Testis (tissue), 3 donors: Measurements from ENCODE around the gene HEY2. TPM values are rescaled to one million over a fixed set of nuclear protein-coding genes. Genes with fewer than 3 reads are reported as not detected.

Experiments
- DNase-seq: peaks from one replicate; pipeline ENCODE4 v3.0.0-alpha.2; 2019
- H3K27ac ChIP-seq, 2 donors: fragments of 200-600 bp; sonication (generic); one replicate each; pipeline ENCODE4 v1.5.1; 2019
- H3K27me3 ChIP-seq: fragments of 200-600 bp; sonication (generic); one replicate; pipeline ENCODE4 v1.5.1; 2019
- H3K36me3 ChIP-seq: fragments of 200-600 bp; sonication (generic); one replicate; pipeline ENCODE4 v1.5.1; 2017; ENCODE audit warnings: low read depth; ENCODE audit errors: missing control alignments
- H3K4me1 ChIP-seq: fragments of 200-600 bp; sonication (generic); one replicate; pipeline ENCODE4 v1.5.1; 2019
- H3K4me3 ChIP-seq, 2 donors: fragments of 200-600 bp; sonication (generic); one replicate each; pipeline ENCODE4 v1.5.1; 2017 to 2019
- H3K9me3 ChIP-seq: fragments of 200-600 bp; sonication (generic); one replicate; pipeline ENCODE4 v1.5.1; 2017
- CTCF ChIP-seq, 3 experiments: fragments of 450-650 bp in 2 of 3; fragments of 200-600 bp in 1 of 3; sonication (generic) in 1 of 3; IDR thresholded peaks; one replicate each; pipeline ENCODE4 v1.5.1; 2016 to 2019; ENCODE audit warnings: antibody characterized with exemption in 3 of 3, mild to moderate bottlenecking in 2 of 3, moderate library complexity in 1 of 3
- POLR2A ChIP-seq: fragments of 450-650 bp; IDR thresholded peaks from one replicate; pipeline ENCODE4 v1.6.1; 2017; ENCODE audit warnings: antibody characterized with exemption, mild to moderate bottlenecking, moderate library complexity
- WGBS, 2 donors: methylation state at CpG; one replicate each; pipeline ENCODE4 v1.1.5; 2018; 5-methylcytosine and 5-hydroxymethylcytosine counted together
- intact Hi-C: fragments of 100-400 bp; cut with DNase I; formaldehyde crosslinking; loops from one replicate; pipeline ENCODE4 v1.15.1; 2023; ENCODE audit warnings: low total_unique reads
- polyA plus RNA-seq: library from polyadenylated mRNA; stranded (reverse); fragments of 350-450 nt; fragmentation: Illumina TruSeq; extraction: RNeasy Lipid Tissue Mini Kit (QIAGEN cat#74804); gene quantifications from one replicate; pipeline ENCODE4 v1.2.3, GENCODE V29; 2014; ENCODE audit warnings: low read depth, low replicate concordance; ENCODE audit not compliant: insufficient read depth
- total RNA-seq, 2 donors: library from RNA; depleted of rRNA; stranded (reverse); fragments of >200 nt; gene quantifications; one replicate each; pipeline ENCODE4 v1.2.3, GENCODE V29; 2016

The HEY2 gene
- total and polyA plus RNA-seq, 3 donors from 2014 or later, result 7.3 to 12.3 (median 8.7) TPM

DNA sequence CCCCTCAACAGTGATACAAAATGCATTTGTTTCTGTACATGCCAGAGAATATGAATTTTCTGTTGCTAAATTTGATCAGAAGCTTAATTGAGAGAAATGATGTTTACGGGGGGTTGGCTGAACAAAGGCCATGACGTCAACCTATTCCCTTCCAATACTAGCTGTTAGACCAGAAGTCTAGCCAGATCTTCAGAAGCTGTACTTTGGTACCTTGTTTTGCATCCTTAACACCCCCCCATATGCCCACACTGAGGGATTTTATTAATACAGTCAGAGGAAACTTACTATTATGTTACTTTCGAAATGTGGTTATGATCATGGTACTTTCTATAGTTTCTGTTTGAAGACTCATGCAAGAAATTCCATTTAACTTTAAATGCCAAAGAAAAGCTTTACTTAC is 44.4 kb downstream of the HEY2 start:
- Histone ChIP-seq H3K4me1 (peaks cover 13% of the 10 kb centered on the region), H3K27ac (peak overlapping the region in 1 of 2 donors; percentile 41), H3K4me3 (no peak overlapping the region), H3K9me3 (no peaks in the 10 kb centered on the region), H3K27me3 (no peaks in the 10 kb centered on the region), H3K36me3 (no peaks in the 10 kb centered on the region)
- TF ChIP-seq POLR2A (no peak), CTCF (IDR thresholded peaks at IDR 0.05) (no peak)
- DNase-seq, result no peak
- intact Hi-C loops, result loop anchor here (5.0 kb wide), 1 partner anchor 163 kb away; the partner anchor contains the start of gene HINT3
- WGBS, 2 donors, result 65 to 67% methylated on average over 3 of the region's 3 CpGs

DNA sequence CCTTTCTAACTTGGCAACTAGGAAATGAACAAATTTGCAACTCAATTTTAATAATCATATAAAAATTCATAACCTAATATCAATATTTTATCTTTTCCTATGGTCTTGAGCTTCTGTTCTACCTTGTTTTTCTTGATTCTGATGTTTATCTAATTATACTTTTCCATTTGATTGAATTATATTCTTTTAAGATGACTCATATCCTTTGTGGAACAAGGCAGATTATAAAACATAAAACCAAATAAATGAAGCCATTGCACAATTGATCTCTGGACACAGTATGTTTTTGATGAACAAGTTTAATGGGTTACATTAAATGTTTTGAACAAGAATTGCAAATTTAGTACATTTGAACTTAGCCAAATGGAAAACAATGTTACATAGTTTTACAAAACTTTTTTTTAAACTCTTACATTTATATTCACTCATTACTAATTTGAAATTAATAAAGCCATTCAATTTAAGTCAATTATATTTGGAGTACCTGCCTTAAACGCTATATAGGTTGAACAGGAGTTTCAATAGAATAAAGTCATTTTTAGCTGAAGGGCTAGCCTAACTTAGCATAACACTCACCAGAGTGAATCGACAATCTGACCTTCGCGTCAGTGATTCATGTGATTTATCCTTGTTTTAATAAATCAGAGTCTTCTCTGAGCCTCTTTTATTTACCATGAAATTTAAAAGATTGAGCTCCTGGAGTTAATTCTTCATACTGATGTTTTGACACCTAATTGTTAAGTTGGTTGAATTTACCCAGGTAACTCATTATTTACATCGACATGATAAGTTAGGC is 45.1 kb downstream of the HEY2 start:
- whole genome bisulfite sequencing, 2 donors, result 88 to 91% methylated on average over 5 of the region's 5 CpGs
- Histone ChIP-seq H3K9me3 (no peaks in the 10 kb centered on the region), H3K27me3 (no peaks in the 10 kb centered on the region), H3K4me1 (peaks cover 6% of the 10 kb centered on the region), H3K4me3 (no peak overlapping the region), H3K36me3 (no peaks in the 10 kb centered on the region), H3K27ac (no peak overlapping the region)
- no peak for TF ChIP-seq CTCF (IDR thresholded peaks at IDR 0.05)
- intact Hi-C loops, result loop anchor here (5.0 kb wide), 1 partner anchor 163 kb away; the partner anchor contains the start of gene HINT3
- no peak for DNase-seq

GRCh38 chr6:125795301-125795700 is 45.9 kb downstream of the HEY2 start:
- Histone ChIP-seq H3K4me1 (no peaks in the 10 kb centered on the region), H3K27ac (no peak overlapping the region), H3K4me3 (no peak overlapping the region), H3K36me3 (no peaks in the 10 kb centered on the region), H3K27me3 (no peaks in the 10 kb centered on the region), H3K9me3 (no peaks in the 10 kb centered on the region)
- no peak for TF ChIP-seq CTCF (IDR thresholded peaks at IDR 0.05)
- TF ChIP-seq POLR2A, result no peak
- 83 to 92% methylated on average over 1 of the region's 1 CpG for WGBS, 2 donors
- intact Hi-C loops, result no loop called here
- no peak for DNase-seq

DNA sequence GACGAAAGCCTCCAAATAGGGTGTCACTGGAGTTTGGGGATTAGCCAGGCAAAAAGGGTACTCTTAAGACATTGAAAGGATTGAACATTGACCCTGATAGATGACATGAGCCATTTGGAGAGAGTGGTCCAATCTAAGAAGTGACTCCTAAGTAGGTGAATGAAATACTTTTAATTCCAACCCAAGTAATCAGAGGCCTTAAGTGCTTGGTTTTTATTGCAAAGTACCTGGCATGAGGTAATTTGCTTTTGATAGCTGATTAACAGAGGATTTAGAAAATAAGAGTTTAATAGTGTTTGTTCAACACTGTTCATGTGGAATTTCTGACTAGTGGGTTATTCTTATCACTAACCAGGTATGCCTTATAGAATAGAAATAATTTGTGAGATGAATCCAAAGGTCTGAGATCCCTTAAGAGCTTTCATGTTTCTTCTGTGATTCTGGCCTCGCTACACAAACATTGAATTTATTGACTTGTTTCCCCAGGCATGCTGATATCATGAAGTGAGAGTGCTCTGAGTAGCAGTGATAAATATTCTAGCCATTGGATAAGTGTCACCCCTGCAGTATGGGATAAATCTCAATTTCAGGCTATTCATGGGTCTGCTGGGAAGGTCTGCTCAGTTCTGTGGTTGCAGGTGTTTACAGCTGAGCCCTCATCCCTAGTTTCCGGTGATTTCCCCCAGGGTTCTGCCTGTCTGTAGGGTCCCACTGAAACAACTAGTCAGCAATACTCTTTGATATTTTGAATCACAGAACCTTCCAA is 47.9 kb downstream of the HEY2 start:
- no peaks in the 10 kb centered on the region for H3K4me1 ChIP-seq
- H3K27ac ChIP-seq, result no peak overlapping the region
- H3K4me3 ChIP-seq, result no peak overlapping the region
- DNase-seq, result no peak
- TF ChIP-seq CTCF (IDR thresholded peaks at IDR 0.05) (no peak), POLR2A (no peak)
- H3K9me3 ChIP-seq, result no peaks in the 10 kb centered on the region
- intact Hi-C loops, result no loop called here
- no peaks in the 10 kb centered on the region for H3K27me3 ChIP-seq
- no peaks in the 10 kb centered on the region for H3K36me3 ChIP-seq
- WGBS, 2 donors, result 91 to 93% methylated on average over 3 of the region's 3 CpGs
